Mammary epithelial cell (primary cell): Measurements from ENCODE around the gene RBM43.

Source experiments
- CTCF ChIP-seq, 2 donors: IDR thresholded peaks in 1 of 2; conservative IDR thresholded peaks in 1 of 2; 2 replicates each; pipeline ENCODE4 v1.5.1; 2011 to 2012; ENCODE audit warnings: inconsistent platforms in 2 of 2, low read length in 2 of 2, mild to moderate bottlenecking in 2 of 2, control low read depth in 1 of 2, low read depth in 1 of 2; ENCODE audit not compliant: insufficient read depth in 1 of 2; ENCODE audit errors: extremely low read depth in 1 of 2
- EZH2 ChIP-seq: IDR thresholded peaks from 2 replicates; pipeline ENCODE4 v1.6.1; 2012; ENCODE audit warnings: low read length, inconsistent platforms, borderline replicate concordance

GRCh38 chr2:151282401-151282800, 20.7 kb upstream of the RBM43 start:
- TF ChIP-seq CTCF (conservative IDR thresholded peaks at IDR 0.05 in 1 of 2, IDR thresholded peaks at IDR 0.05 in 1 of 2; ENCODE audit: extremely low read depth in 1 of 2, insufficient read depth in 1 of 2, low read depth in 1 of 2, low read length in 2 of 2) (no peak), EZH2 (no peak)
